ENCODE results near the gene NIN.
"Not testable (repeated sequence)": the region's sequence is repeated elsewhere in the genome, so short reads cannot be mapped to it uniquely, and the experiment has no call there.

NIN gene

GRCh38 chr14:50719911-50720759, 110.8 kb downstream of the NIN start:
- DNase-seq (ENCODE audit: low read depth in 3 of 3): no peak

DNA sequence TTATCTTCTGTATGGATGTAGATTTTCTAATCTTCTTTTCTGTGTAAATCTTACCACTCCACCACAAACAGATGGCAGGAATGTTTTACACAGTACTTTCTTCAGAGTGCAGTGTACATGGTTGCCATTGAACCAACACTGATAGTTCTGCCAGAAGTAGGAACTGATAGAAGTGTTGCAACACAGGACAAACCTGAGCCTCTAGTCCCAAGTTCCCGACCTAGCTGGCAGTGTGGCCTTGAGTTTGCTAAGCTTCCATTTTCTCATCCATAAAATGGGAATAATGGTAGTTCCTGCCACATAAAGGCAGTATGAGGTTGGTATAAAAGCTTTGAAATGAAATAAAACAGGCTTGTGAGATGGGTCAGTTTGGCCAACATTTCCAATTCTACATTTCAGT, 112.0 kb downstream of the NIN start:
- no peak for DNase-seq (ENCODE audit: low read depth in 3 of 3)

DNA sequence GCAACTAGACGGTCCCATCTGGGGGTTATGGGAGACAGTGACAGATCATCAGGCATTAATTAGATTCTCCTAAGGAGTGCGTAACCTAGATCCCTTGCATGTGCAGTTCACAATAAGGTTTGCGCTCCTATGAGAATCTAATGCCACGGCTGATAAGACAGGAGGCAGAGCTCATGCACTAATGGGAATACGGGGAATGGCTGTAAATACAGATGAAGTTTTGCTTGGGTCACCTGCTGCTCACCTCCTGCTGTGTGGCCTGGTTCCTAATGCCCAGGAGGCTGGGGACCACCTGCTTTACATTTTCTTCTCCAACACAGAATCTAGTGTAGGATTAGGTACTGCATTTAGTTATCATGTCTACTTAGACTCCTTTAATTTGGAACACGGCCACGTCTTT, 113.2 kb downstream of the NIN start:
- no peak for DNase-seq (ENCODE audit: low read depth in 3 of 3)

- no peak for DNase-seq (ENCODE audit: low read depth in 3 of 3)
Observed at GRCh38 chr14:50714450-50715073, 116.4 kb downstream of the NIN start.

DNA sequence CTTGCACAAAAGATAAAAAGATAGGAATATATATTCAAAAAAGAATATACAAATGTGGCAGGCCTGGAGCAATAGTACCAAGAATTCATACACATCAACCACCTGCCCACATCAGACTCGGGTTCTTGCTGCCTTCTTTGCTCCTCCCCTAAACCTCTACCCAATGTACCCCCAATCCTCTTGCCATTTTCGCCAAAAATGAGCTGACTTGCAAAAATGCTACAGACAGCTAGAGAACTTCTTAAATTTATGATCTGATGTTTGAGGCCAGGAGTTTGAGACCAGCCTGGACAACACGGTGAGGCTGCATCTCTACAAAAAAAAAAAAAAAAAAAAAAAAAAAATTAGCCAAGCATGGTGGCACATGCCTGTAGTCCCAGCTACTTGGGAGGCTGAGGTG, 119.9 kb downstream of the NIN start:
- no peak for DNase-seq (ENCODE audit: low read depth in 3 of 3)

GRCh38 chr14:50705026-50705593, 125.9 kb downstream of the NIN start:
- DNase-seq (ENCODE audit: low read depth in 3 of 3): no peak

DNA sequence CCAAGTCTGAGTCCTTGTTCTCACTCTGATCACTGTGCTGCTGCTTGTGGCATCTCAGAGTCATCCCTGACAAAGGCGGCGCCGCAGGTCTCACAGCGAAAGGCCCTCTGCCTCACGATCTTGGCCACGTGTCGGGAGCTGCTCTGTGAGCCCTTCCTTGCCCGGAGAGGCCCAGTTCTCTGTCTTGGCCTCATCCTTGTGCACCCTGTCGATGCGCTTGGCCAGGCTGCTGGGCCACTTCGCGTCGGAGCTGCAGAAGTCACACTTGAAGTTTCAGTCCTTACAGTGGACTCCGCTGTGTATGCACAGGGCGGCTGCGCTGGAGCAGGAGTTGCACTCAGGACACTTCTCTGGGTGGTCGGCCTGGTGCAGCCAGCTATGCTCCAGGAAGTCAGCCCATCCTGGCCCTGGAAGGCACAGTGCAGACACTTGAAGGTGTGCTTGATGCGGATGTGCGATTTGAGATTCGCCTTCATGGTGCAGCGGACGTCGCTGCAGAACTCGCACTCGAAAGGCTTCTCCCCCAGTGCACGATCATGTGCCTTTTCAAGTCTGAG, 126.4 kb downstream of the NIN start:
- no peak for DNase-seq (ENCODE audit: low read depth in 3 of 3)

DNA sequence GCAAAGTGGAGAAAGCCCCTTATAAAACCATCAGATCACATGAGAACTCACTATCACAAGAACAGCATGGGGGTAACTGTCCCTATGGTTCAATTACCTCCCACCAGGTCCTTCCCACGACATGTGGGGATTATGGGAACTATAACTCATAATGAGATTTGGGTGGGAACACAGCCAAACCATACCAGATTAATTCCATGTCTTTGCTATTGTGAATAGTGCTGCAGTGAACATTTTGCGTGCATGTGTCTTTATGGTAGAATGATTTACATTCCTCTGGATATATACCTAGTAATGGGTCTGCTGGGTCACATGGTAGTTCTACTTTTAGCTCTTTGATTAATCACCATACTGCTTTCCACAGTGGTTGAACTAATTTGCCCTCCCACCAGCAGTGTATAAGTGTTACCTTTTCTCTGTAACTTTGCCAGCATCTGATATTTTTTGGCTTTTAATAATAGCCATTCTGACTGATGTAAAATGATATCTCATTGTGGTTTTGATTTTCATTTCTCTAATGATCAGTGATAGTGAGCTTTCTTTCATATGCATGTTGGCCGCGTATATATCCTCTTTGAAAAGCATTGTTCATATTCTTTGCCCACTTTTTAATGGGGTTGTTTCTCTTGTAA, 133.2 kb downstream of the NIN start:
- no peak for DNase-seq (ENCODE audit: low read depth in 3 of 3)

- not testable (repeated sequence) for DNase-seq (ENCODE audit: low read depth in 3 of 3)
Observed at GRCh38 chr14:50694260-50694659, 136.7 kb downstream of the NIN start.

- DNase-seq (ENCODE audit: low read depth in 3 of 3): no peak
Observed at GRCh38 chr14:50688875-50689274, 142.1 kb downstream of the NIN start.

DNA sequence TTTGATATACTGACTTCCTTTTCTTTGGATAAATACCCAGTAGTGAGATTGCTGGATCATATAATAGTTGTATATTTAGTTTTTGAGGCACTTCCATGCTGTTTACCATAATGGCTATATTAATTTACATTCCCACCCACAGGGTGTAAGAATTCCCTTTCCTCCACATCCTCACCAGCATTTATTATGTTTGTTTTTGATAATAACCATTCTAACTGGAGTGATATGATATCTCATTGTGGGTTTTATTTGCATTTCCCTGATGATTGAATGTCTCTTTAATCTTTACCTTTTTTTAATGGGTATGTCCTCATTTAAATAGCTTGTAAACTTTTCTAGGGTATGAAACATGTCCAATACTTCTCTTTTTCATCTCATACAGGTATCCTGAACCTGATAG, 151.3 kb downstream of the NIN start:
- DNase-seq (ENCODE audit: low read depth in 3 of 3): no peak

DNA sequence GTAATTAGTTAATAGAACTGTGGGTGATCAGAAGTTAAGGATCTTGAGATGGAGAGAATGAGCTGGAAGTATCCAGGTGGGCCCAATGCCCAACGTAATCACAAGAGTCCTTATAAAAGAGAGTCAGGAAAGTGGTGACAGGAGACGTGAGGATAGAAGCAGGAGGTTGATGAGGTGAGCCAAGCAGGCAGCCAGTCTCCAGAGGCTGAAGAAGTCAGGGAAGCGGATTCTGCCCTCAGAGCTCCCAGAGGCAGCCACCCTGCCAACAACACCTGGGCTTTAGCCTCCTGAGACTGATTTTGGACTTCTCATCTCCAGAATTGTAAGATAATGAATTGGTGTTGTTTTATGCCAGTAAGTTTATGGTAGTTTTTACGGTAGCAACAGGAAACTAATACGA, 152.8 kb downstream of the NIN start:
- DNase-seq (ENCODE audit: low read depth in 3 of 3): no peak

GRCh38 chr14:50677527-50678063, 153.4 kb downstream of the NIN start:
- no peak for DNase-seq (ENCODE audit: low read depth in 3 of 3)

DNA sequence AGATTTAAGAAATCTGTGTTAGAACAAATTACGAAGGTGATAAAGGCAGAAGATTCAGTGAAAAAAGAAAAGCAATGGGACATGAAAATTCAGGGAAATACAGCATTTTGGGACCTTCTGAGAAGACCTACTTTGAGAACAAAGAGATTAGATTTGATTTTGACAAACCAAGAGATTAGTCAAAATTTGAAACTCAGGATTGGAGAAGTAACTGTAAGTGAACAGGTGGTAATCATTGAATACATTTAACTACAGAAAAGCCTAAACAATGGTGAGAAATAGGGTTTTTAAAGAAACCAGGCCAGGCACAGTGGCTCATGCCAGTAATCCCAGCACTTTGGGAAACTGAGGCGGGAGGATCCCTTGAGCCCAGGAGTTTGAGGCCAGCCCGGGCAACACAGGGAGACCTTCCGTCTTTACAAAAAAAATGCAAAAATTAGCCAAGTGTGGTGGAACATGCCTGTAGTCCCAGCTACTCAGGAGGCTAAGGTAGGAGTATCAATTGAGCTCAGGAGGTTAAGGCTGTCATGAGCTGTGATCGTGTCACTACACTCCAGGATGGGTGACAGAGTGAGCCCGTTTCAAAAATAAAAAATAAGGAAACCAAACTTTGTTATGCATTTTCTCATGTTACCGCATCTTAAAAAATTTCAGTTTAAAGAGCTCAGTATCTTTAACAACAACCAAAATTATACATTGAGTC, 154.0 kb downstream of the NIN start:
- DNase-seq (ENCODE audit: low read depth in 3 of 3): no peak

DNA sequence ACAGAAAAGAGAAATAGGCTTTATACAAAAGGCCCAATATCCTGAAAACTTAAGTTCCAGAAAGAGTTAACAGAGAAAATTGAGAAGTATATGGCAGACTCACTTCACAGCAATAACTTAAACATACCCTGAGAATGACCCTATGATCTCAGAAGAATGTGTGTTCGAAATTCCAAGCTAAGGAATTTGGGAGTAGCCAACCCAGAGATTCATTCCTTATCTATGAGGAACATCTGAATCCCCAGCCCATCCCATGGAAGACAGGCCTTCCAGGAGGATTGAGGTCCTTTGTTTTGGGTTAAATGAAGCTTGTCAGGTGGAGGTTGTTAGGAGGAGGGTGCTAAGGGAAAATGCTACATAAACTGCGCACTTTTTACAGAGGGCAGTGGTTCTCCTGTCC, 155.4 kb downstream of the NIN start:
- no peak for DNase-seq (ENCODE audit: low read depth in 3 of 3)

- no peak for DNase-seq (ENCODE audit: low read depth in 3 of 3)
Observed at GRCh38 chr14:50670866-50671256, 160.1 kb downstream of the NIN start.

DNA sequence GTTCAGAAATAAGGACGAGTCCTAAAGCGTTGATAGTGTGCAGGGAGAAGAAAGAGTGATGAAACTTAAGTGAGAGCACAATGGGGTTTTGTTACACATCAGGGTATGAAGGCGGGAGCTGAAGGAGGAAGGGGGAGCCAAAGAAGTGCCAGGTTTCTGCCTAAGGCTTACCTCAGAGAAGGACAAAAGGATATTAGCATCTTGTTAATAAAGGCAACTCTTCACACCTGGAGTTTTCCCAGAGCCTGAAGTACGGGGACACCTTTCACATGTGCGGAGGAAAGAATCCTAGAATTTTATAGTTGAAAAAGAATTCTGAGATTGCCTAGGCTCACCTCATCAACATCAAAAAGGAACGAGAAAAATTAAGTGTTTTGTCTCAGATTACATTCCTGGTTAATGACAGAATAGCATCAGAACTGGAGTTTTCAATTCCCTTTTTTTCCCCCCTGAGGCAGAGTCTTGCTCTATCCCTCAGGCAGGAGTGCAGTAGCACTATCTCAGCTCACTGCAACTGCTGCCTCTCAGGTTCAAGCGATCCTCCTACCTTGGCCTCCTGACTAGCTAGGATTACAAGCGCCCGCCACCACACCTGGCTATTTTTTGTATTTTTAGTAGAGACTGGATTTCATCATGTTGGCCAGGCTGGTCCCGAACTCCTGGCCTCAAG, 160.6 kb downstream of the NIN start:
- DNase-seq (ENCODE audit: low read depth in 3 of 3): no peak
